Kidney epithelial cell (primary cell): Measurements from ENCODE around the gene VIPR2. TPM values are rescaled to one million over a fixed set of nuclear protein-coding genes. Genes with fewer than 3 reads are reported as not detected.
"Not testable (repeated sequence)": the region's sequence is repeated elsewhere in the genome, so short reads cannot be mapped to it uniquely, and the experiment has no call there.

Experiments
- DNase-seq: peaks from one replicate; pipeline ENCODE4 v3.0.0-alpha.2; 2010; ENCODE audit warnings: low read depth
- H3K27me3 ChIP-seq: 2 replicates; pipeline ENCODE4 v1.6.0; 2011; ENCODE audit warnings: low read length; ENCODE audit not compliant: control insufficient read depth, insufficient read depth
- H3K36me3 ChIP-seq: 2 replicates; pipeline ENCODE4 v1.5.1; 2011; ENCODE audit warnings: low read length; ENCODE audit not compliant: control insufficient read depth, insufficient read depth
- H3K4me3 ChIP-seq: 2 replicates; pipeline ENCODE4 v1.5.1; 2011; ENCODE audit warnings: low read depth, mild to moderate bottlenecking, control low read depth, low read length
- CTCF ChIP-seq: IDR thresholded peaks from 2 replicates; pipeline ENCODE4 v1.5.1; 2011; ENCODE audit warnings: mild to moderate bottlenecking, moderate library complexity, low read length, control low read depth, inconsistent platforms; ENCODE audit not compliant: insufficient read depth, poor library complexity, severe bottlenecking
- total RNA-seq: library from RNA; depleted of rRNA; stranded (reverse); fragments of >200 nt; gene quantifications from 2 replicates; pipeline ENCODE4 v1.2.3, GENCODE V29; 2015

VIPR2 gene
- total RNA-seq, 1 donor from 2014 or later: not detected

- TF ChIP-seq CTCF: no peak
- no peaks in the 10 kb centered on the region for H3K36me3 ChIP-seq
- no peak for DNase-seq
- no peak overlapping the region for H3K4me3 ChIP-seq
- H3K27me3 ChIP-seq: peaks cover 2% of the 10 kb centered on the region
Observed at GRCh38 chr7:159105066-159105780, 39.4 kb downstream of the VIPR2 start.

GRCh38 chr7:159104188-159104920 is 40.3 kb downstream of the VIPR2 start:
- no peak for TF ChIP-seq CTCF
- Histone ChIP-seq H3K36me3 (no peaks in the 10 kb centered on the region), H3K27me3 (peaks cover under 1% of the 10 kb centered on the region), H3K4me3 (no peak overlapping the region)
- DNase-seq: no peak

GRCh38 chr7:159103382-159104187 is 41.1 kb downstream of the VIPR2 start:
- DNase-seq: no peak
- TF ChIP-seq CTCF: no peak
- Histone ChIP-seq H3K36me3 (no peaks in the 10 kb centered on the region), H3K4me3 (no peak overlapping the region), H3K27me3 (no peaks in the 10 kb centered on the region)

GRCh38 chr7:159102681-159103381 is 41.8 kb downstream of the VIPR2 start:
- TF ChIP-seq CTCF: no peak
- Histone ChIP-seq H3K27me3 (no peaks in the 10 kb centered on the region), H3K36me3 (no peaks in the 10 kb centered on the region), H3K4me3 (no peak overlapping the region)
- DNase-seq: no peak

GRCh38 chr7:159101661-159102091 is 43.0 kb downstream of the VIPR2 start:
- H3K4me3 ChIP-seq, H3K36me3 ChIP-seq, H3K27me3 ChIP-seq, DNase-seq: not testable (repeated sequence)

- H3K36me3 ChIP-seq, DNase-seq, H3K27me3 ChIP-seq, H3K4me3 ChIP-seq: not testable (repeated sequence)
Observed at GRCh38 chr7:159101083-159101395, 43.6 kb downstream of the VIPR2 start.

GRCh38 chr7:159100281-159101082 is 44.2 kb downstream of the VIPR2 start:
- DNase-seq, H3K36me3 ChIP-seq, H3K27me3 ChIP-seq, H3K4me3 ChIP-seq: not testable (repeated sequence)
